NCI-H524 (cell line): ENCODE results near the gene APOBR.
"Not testable (repeated sequence)": the region's sequence is repeated elsewhere in the genome, so short reads cannot be mapped to it uniquely, and the experiment has no call there.

Source experiments
- DNase-seq, 2 experiments: peaks; one replicate each; lab custom pipeline; 2025; lab: John Stamatoyannopoulos, UW

The APOBR gene

GRCh38 chr16:28498666-28499381 is 4.4 kb downstream of the APOBR start:
- DNase-seq = no peak

- DNase-seq = no peak
Observed at GRCh38 chr16:28499854-28500253, 5.4 kb downstream of the APOBR start.

- DNase-seq = not testable (repeated sequence)
Observed at GRCh38 chr16:28500476-28501180, 6.2 kb downstream of the APOBR start.

- no peak for DNase-seq
Observed at GRCh38 chr16:28501258-28502232, 7.1 kb downstream of the APOBR start.

GRCh38 chr16:28502290-28502689 is 7.8 kb downstream of the APOBR start:
- no peak for DNase-seq

- DNase-seq = no peak
Observed at GRCh38 chr16:28503470-28504259, 9.2 kb downstream of the APOBR start.

GRCh38 chr16:28504707-28505404 is 10.4 kb downstream of the APOBR start:
- no peak for DNase-seq

GRCh38 chr16:28505489-28506137 is 11.2 kb downstream of the APOBR start:
- no peak for DNase-seq

- DNase-seq = no peak
Observed at GRCh38 chr16:28511031-28511430, 16.6 kb downstream of the APOBR start.

GRCh38 chr16:28511801-28512789 is 17.7 kb downstream of the APOBR start:
- DNase-seq = no peak

- DNase-seq = no peak
Observed at GRCh38 chr16:28513484-28514181, 19.2 kb downstream of the APOBR start.

- no peak for DNase-seq
Observed at GRCh38 chr16:28514246-28514645, 19.8 kb downstream of the APOBR start.

- DNase-seq = no peak
Observed at GRCh38 chr16:28520672-28521071, 26.2 kb downstream of the APOBR start.

GRCh38 chr16:28521436-28521835 is 27.0 kb downstream of the APOBR start:
- DNase-seq = no peak

GRCh38 chr16:28522792-28523191 is 28.3 kb downstream of the APOBR start:
- DNase-seq = no peak

GRCh38 chr16:28524681-28525171 is 30.3 kb downstream of the APOBR start:
- DNase-seq = no peak

- no peak for DNase-seq
Observed at GRCh38 chr16:28526201-28527099, 32.0 kb downstream of the APOBR start.
